Measurements from ENCODE around the gene LIMS2. TPM values are rescaled to one million over a fixed set of nuclear protein-coding genes. Genes with fewer than 3 reads are reported as not detected.

LIMS2 gene
- total RNA-seq = 10 to 100 TPM in 3 of 4 donors, 1 to 10 TPM in 1; 9.7 to 97.3 (median 22.4) TPM

DNA sequence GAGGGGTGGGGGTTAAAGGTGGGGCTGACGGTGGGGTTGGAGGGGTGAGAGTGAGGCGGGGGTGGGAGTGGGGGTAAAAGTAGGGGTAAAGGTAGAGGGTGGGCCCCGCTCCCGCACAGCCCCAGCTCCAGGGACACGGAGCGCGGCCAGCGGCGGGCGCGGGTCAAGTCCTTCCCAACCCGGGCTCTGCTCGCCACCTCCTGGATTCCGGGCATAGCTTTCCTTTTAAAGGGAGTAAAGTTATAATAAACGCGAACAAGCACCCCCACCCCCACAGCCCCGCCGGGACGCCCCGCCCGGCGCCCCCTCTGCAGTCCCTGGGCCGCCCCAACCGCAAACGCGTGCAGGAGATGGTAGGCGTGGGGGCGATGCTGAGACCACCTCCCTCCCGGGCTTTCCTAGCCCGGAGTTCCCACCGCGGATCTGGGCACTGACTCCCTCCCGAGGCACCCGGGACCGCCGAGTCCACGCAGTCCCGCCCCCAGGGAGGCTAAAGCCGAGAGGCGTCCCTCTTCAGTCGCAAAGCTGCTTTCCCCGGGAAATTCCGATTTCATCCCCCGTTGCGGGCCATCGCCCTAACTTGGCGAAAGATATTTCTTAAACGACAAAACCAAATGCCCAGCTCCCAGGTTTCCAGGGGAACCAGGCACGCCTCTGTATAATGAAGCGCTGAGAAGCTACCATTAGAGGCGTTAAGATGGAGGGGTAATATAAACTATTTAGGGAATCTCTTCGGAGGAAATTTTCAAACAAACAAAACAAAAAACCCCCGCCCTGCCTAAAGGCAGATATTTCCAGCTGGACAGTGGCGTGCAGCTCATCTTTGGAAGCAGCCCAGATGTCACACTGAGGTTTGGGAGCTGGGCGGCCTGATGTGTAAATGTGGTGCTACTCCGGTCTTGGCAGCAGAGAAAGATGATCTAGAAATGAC, at the start of gene LIMS2:
Gene LIMS2 (minus strand): TSS at position 200 of the 931 bp plus-strand sequence. CDS start 506 bp downstream, outside the sequence.
- no peak for TF ChIP-seq CTCF (IDR thresholded peaks at IDR 0.05)
- ATAC-seq (ENCODE audit: low FRiP score) (peak; percentile 40), DNase-seq (ENCODE audit: low spot score) (no peak)

DNA sequence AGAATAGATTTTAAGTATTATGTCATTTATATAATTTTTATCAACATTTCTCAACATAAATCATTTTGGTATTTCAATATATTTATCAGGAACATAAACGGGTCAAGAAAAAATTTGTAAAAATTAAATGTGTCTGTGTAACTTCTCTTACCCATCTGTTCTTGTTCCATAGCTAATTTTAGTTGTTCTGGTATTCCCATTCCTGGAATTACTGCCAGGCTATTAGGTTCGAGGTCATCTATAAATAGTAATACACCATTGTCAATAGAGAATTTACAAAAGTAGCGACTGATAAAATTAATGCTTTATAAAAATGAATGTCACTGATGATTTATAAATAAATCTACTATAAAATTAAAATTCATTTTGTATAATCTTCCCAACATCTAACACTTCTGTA, 47.5 kb upstream of the LIMS2 start:
- no peak for TF ChIP-seq CTCF (IDR thresholded peaks at IDR 0.05)
- DNase-seq (ENCODE audit: low spot score) = no peak
- no peak for ATAC-seq (ENCODE audit: low FRiP score)

DNA sequence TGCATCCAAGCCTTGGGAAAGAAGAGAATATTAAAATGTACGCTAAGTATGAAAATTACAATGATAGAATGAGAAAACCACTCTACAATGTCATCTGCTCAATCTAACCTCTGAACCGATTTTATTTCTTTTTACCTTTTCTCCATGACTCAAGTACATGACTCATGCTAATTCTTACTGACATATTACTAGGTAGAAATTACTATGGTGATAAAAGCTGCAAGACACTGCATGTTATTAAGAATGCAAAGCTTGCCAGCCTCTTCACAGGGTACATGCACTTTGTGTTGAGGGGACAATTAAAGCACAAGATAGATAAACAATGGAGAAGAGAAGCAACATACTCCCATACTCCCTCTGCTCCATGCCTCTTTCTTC, 46.6 kb upstream of the LIMS2 start:
- no peak for TF ChIP-seq CTCF (IDR thresholded peaks at IDR 0.05)
- DNase-seq (ENCODE audit: low spot score) = no peak
- ATAC-seq (ENCODE audit: low FRiP score) = no peak

DNA sequence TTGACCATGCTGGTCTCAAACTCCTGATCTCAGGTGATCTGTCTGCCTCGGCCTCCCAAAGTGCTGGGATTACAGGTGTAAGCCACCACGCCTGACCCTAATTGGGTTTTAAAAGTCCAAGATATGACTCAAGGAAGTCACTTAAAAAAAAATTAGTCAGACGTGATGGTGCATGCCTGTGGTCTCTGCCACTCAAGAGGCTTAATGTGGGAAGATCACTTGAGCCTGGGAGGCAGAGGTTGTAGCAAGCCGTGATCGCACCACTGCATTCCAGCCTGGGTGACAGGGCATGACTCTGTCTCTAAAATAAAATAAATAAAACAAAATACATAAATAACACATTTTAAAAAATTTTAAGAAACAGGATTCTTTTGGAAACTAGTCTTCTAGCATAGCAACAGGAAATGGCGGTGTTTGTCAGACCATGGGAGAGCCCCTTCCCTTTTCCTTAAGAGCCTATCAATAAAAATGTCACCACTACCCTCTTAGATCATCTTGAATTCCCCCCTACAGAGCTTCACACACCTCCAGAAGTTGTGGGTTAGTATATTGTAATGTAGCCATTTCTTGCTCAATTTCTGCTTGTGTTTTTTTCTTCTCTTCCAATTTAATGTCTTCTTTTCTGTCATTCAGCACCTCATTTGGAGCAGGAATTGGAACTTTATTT, 46.1 kb upstream of the LIMS2 start:
- no peak for TF ChIP-seq CTCF (IDR thresholded peaks at IDR 0.05)
- DNase-seq (ENCODE audit: low spot score) (no peak), ATAC-seq (ENCODE audit: low FRiP score) (no peak)

DNA sequence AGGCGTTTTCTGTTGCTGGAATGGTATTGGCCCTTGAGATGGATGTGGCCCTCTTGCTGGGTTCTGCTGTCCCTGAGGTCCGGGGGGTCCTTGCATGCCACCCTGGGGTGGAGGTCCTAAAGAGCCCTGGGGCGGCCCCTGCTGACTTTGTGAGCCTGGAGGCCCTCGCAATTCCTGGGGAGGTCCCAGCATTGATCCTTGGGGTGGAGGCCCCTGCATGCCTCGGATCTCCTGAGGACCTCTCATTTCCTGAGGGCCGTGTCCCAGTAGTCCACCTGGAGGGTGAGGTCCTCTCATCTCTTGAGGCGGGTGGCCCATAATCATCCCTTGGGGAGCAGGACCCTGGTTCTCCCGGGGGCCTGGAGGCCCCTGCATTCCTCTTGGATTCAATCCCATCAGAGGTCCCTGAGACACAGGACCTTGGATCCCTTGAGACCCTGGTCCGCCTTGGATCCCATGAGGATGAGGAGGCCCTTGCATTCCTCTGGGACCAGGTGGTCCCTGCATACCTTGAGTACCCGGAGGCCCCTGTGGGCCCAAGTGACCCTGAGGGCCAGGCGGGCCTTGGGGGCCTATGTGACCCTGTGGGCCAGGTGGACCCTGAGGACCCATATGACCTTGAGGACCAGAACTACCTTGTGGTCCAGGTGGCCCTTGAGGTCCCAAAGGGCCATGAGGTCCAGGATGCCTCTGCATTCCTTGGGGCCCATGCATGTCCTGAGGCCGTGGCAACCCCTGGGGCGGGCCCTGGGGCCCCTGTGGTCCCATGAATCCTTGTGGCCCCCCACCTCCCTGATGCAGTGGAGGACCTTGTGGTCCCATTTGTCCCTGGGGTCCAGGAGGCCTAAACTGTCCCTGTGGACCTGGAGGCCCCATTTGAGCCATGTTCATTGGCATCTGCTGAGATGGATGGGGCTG, 44.2 kb upstream of the LIMS2 start:
- ATAC-seq (ENCODE audit: low FRiP score) = no peak
- TF ChIP-seq CTCF (IDR thresholded peaks at IDR 0.05) = no peak
- no peak for DNase-seq (ENCODE audit: low spot score)

GRCh38 chr2:127718271-127718670, 42.9 kb upstream of the LIMS2 start:
- no peak for ATAC-seq (ENCODE audit: low FRiP score)
- DNase-seq (ENCODE audit: low spot score) = no peak
- no peak for TF ChIP-seq CTCF (IDR thresholded peaks at IDR 0.05)
